CD14-positive monocyte (primary cell): ENCODE results near the gene CDC6. TPM values are rescaled to one million over a fixed set of nuclear protein-coding genes. Genes with fewer than 3 reads are reported as not detected.

Source experiments
- DNase-seq, 3 donors: peaks; one replicate each; pipeline ENCODE4 v3.0.0-alpha.2; 2011 to 2022
- H2AFZ ChIP-seq: 2 replicates; pipeline ENCODE4 v1.6.0; 2012; ENCODE audit warnings: mild to moderate bottlenecking, low read depth, low read length, inconsistent platforms; ENCODE audit not compliant: insufficient read depth, poor library complexity, severe bottlenecking
- H3K27ac ChIP-seq, 2 donors: 1 replicate in 1 of 2; 2 replicates in 1 of 2; pipeline ENCODE4 v1.5.1; 2012 to 2013; ENCODE audit warnings: low read length in 2 of 2, control low read depth in 1 of 2, inconsistent platforms in 1 of 2, low read depth in 1 of 2, mild to moderate bottlenecking in 1 of 2
- H3K27me3 ChIP-seq, 2 donors: one replicate each; pipeline versions ENCODE4 v1.6.0 to v1.6.1; 2011 to 2013; ENCODE audit warnings: low read length in 2 of 2; ENCODE audit not compliant: control insufficient read depth in 2 of 2, insufficient read depth in 2 of 2
- H3K36me3 ChIP-seq, 2 donors: replicated peaks in 1 of 2; 1 replicate in 1 of 2; 2 replicates in 1 of 2; pipeline versions ENCODE4 v1.5.1 to v1.6.1; 2012 to 2013; ENCODE audit warnings: low read length in 2 of 2, control low read depth in 1 of 2, inconsistent platforms in 1 of 2, mild to moderate bottlenecking in 1 of 2; ENCODE audit not compliant: insufficient read depth in 2 of 2, control insufficient read depth in 1 of 2
- H3K4me1 ChIP-seq, 2 donors: 1 replicate in 1 of 2; 2 replicates in 1 of 2; pipeline versions ENCODE4 v1.5.1 to v1.6.1; 2012 to 2013; ENCODE audit warnings: low read length in 2 of 2, control low read depth in 1 of 2, inconsistent platforms in 1 of 2, mild to moderate bottlenecking in 1 of 2, moderate library complexity in 1 of 2; ENCODE audit not compliant: insufficient read depth in 2 of 2, control insufficient read depth in 1 of 2
- H3K4me2 ChIP-seq: replicated peaks from 2 replicates; pipeline ENCODE3; 2012; ENCODE audit warnings: low read length, moderate library complexity, mild to moderate bottlenecking; ENCODE audit not compliant: poor library complexity, severe bottlenecking; ENCODE audit errors: extremely low read depth
- H3K4me3 ChIP-seq, 3 experiments: fragments of 200-600 bp in 1 of 3; sonication (generic) in 1 of 3; replicated peaks in 1 of 3; 1 replicate in 2 of 3; 2 replicates in 1 of 3; pipeline ENCODE4 v1.5.1; 2011 to 2013; ENCODE audit warnings: low read length in 3 of 3, mild to moderate bottlenecking in 3 of 3, control low read depth in 2 of 3, low read depth in 2 of 3, inconsistent platforms in 1 of 3, moderate library complexity in 1 of 3
- H3K79me2 ChIP-seq: 2 replicates; pipeline ENCODE4 v1.6.0; 2012; ENCODE audit warnings: mild to moderate bottlenecking, control low read depth, inconsistent platforms, low read length, moderate library complexity; ENCODE audit not compliant: insufficient read depth
- H3K9ac ChIP-seq: 2 replicates; pipeline ENCODE4 v1.6.0; 2017; ENCODE audit warnings: low read length, mild to moderate bottlenecking; ENCODE audit not compliant: insufficient read depth, poor library complexity, severe bottlenecking
- H3K9me3 ChIP-seq, 2 donors: replicated peaks in 1 of 2; 1 replicate in 1 of 2; 2 replicates in 1 of 2; pipeline versions ENCODE4 v1.5.1 to v1.6.1; 2012 to 2013; ENCODE audit warnings: low read length in 2 of 2, control low read depth in 1 of 2; ENCODE audit not compliant: control insufficient read depth in 1 of 2, insufficient read depth in 1 of 2
- H4K20me1 ChIP-seq: 2 replicates; pipeline ENCODE4 v1.6.0; 2012; ENCODE audit warnings: mild to moderate bottlenecking, low read length, control low read depth, moderate library complexity; ENCODE audit not compliant: insufficient read depth
- H3K27ac Mint-ChIP-seq, 7 donors: one replicate each; pipeline ENCODE4 v1.8.0; 2020; ENCODE audit warnings: mild to moderate bottlenecking in 7 of 7, mixed read lengths in 7 of 7, moderate library complexity in 6 of 7, inconsistent platforms in 2 of 7
- H3K27me3 Mint-ChIP-seq, 3 donors: one replicate each; pipeline ENCODE4 v1.8.0; 2021 to 2022; ENCODE audit warnings: low read depth in 3 of 3, mild to moderate bottlenecking in 3 of 3, mixed read lengths in 3 of 3, moderate library complexity in 3 of 3, inconsistent platforms in 1 of 3
- H3K36me3 Mint-ChIP-seq, 2 donors: one replicate each; pipeline ENCODE4 v1.8.0; 2020; ENCODE audit warnings: mixed read lengths in 2 of 2, inconsistent platforms in 1 of 2, mild to moderate bottlenecking in 1 of 2
- H3K4me1 Mint-ChIP-seq: one replicate; pipeline ENCODE4 v1.8.0; 2020; ENCODE audit warnings: mild to moderate bottlenecking, mixed read lengths
- H3K4me3 Mint-ChIP-seq, 2 donors: one replicate each; pipeline ENCODE4 v1.8.0; 2020; ENCODE audit warnings: mild to moderate bottlenecking in 2 of 2, mixed read lengths in 2 of 2, moderate library complexity in 1 of 2
- H3K9me3 Mint-ChIP-seq, 7 donors: one replicate each; pipeline ENCODE4 v1.8.0; 2020 to 2022; ENCODE audit warnings: mixed read lengths in 7 of 7, mild to moderate bottlenecking in 6 of 7, moderate library complexity in 6 of 7, inconsistent platforms in 2 of 7
- CTCF ChIP-seq: fragments of 200-600 bp; IDR thresholded peaks from one replicate; pipeline ENCODE4 v1.8.0; 2022; ENCODE audit warnings: antibody characterized with exemption, mild to moderate bottlenecking
- WGBS: methylation state at CpG from one replicate; pipeline ENCODE4 v1.1.5; 2013; ENCODE audit warnings: missing lambda C conversion rate; ENCODE audit not compliant: insufficient coverage; 5-methylcytosine and 5-hydroxymethylcytosine counted together
- intact Hi-C, 2 donors: fragments of 100-400 bp; cut with micrococcal nuclease; formaldehyde crosslinking; loops; one replicate each; pipeline versions ENCODE4 v1.15.0 to v1.15.1; 2023
- polyA plus RNA-seq, 3 donors: library from polyadenylated mRNA; depleted of rRNA in 1 of 3; unstranded in 2 of 3; stranded (reverse) in 1 of 3; fragments of 300-500 nt in 2 of 3; fragments of >200 nt in 1 of 3; fragmentation: Illumina TruSeq in 2 of 3; gene quantifications; 1 replicate in 2 of 3; 2 replicates in 1 of 3; pipeline ENCODE4 v1.2.3, GENCODE V29; 2012 to 2021

CDC6 gene
- polyA plus RNA-seq, 3 donors, result 0.11 to 0.21 TPM; not detected in 1

GRCh38 chr17:40260528-40260927 is 27.2 kb upstream of the CDC6 start:
- Histone ChIP-seq H3K79me2 (peaks cover 11% of the 10 kb centered on the region), H4K20me1 (peaks cover 56% of the 10 kb centered on the region), H3K27me3 (no peaks in the 10 kb centered on the region), H3K4me1 (no peaks in the 10 kb centered on the region), H3K27ac (no peak overlapping the region), H3K36me3 (peaks cover 69 to 96% of the 10 kb centered on the region in 2 donors), H3K9me3 (no peaks in the 10 kb centered on the region), H3K4me3 (no peak overlapping the region), H2AFZ (no peak overlapping the region), H3K9ac (no peak overlapping the region), H3K4me2 (no peak overlapping the region)
- H3K9me3 Mint-ChIP-seq, result no peaks in the 10 kb centered on the region
- no peaks in the 10 kb centered on the region for H3K4me1 Mint-ChIP-seq
- no peak for DNase-seq
- peaks cover 57 to 76% of the 10 kb centered on the region in 2 donors for H3K36me3 Mint-ChIP-seq
- WGBS, result 99% methylated on average over 7 of the region's 7 CpGs
- no peak overlapping the region for H3K4me3 Mint-ChIP-seq
- peaks cover 0 to 2% (median 0%) of the 10 kb centered on the region in 3 donors for H3K27me3 Mint-ChIP-seq
- intact Hi-C loops, result no loop called here
- no peak for TF ChIP-seq CTCF
- H3K27ac Mint-ChIP-seq, result peak overlapping the region in 2 of 7 donors; percentile 15 to 55

GRCh38 chr17:40264458-40265185 is 23.1 kb upstream of the CDC6 start:
- H3K36me3 ChIP-seq, result peaks cover 73 to 92% of the 10 kb centered on the region in 2 donors
- H3K4me1 Mint-ChIP-seq, result no peaks in the 10 kb centered on the region

More at GRCh38 chr17:40264458-40265185, 23.1 kb upstream of the CDC6 start:
- Histone ChIP-seq H4K20me1 (peaks cover 36% of the 10 kb centered on the region), H3K4me1 (no peaks in the 10 kb centered on the region), H3K27ac (no peak overlapping the region), H2AFZ (no peak overlapping the region), H3K9ac (no peak overlapping the region), H3K79me2 (no peaks in the 10 kb centered on the region), H3K4me3 (no peak overlapping the region), H3K4me2 (no peak overlapping the region), H3K27me3 (no peaks in the 10 kb centered on the region), H3K9me3 (no peaks in the 10 kb centered on the region)
- 93% methylated on average over 12 of the region's 21 CpGs for WGBS
- no peak for TF ChIP-seq CTCF
- DNase-seq, result no peak
- Mint-ChIP-seq H3K9me3 (no peaks in the 10 kb centered on the region), H3K36me3 (peaks cover 38 to 49% of the 10 kb centered on the region in 2 donors), H3K27ac (peak overlapping the region in 2 of 7 donors; percentile 22 to 30), H3K27me3 (peaks cover 0 to 2% (median 2%) of the 10 kb centered on the region in 3 donors), H3K4me3 (no peak overlapping the region)
- intact Hi-C loops, result loop anchor here in 1 of 2 donors (5.0 kb wide), 1 partner anchor 32 kb away; no protein-coding TSS in a partner anchor
